ENCODE results near the gene F10. TPM values are rescaled to one million over a fixed set of nuclear protein-coding genes. Genes with fewer than 3 reads are reported as not detected.

The F10 gene
- total and polyA plus RNA-seq, 2 of the 13 experiments (the other 11 are each of a cell fraction or from before 2014, with no cell fraction given) = 58.4 to 237 TPM

GRCh38 chr13:113152984-113153809 is 30.6 kb downstream of the F10 start (continued):
- no peak for TF ChIP-seq GPBP1L1 (CRISPR knock-in tag; IDR thresholded peaks at IDR 0.05)
- no peak; the same call in 1 of the 2 replicates for TF ChIP-seq ZNF776 (CRISPR knock-in tag; IDR thresholded peaks at IDR 0.05)
- TF ChIP-seq PAX8 (CRISPR knock-in tag; IDR thresholded peaks at IDR 0.05; ENCODE audit: borderline replicate concordance) = no peak; the same call in 1 of the 2 replicates
- TF ChIP-seq ZSCAN9 (CRISPR knock-in tag; IDR thresholded peaks at IDR 0.05; ENCODE audit: borderline replicate concordance) = no peak
- no peak for TF ChIP-seq ZNF772 (CRISPR knock-in tag; IDR thresholded peaks at IDR 0.05)
- no peak for TF ChIP-seq ZNF121 (CRISPR knock-in tag; IDR thresholded peaks at IDR 0.05)
- no peak for TF ChIP-seq ZNF703 (CRISPR knock-in tag; IDR thresholded peaks at IDR 0.05; ENCODE audit: borderline replicate concordance)
- TF ChIP-seq ZNF616 (CRISPR knock-in tag; IDR thresholded peaks at IDR 0.05; ENCODE audit: low read depth) = no peak
- no peak for TF ChIP-seq E2F2 (CRISPR knock-in tag; IDR thresholded peaks at IDR 0.05; ENCODE audit: borderline replicate concordance)
- no peak for TF ChIP-seq KDM6A (CRISPR knock-in tag; IDR thresholded peaks at IDR 0.05; ENCODE audit: low read depth)
- TF ChIP-seq ZFAT (CRISPR knock-in tag; conservative IDR thresholded peaks at IDR 0.05) = no peak
- no peak for TF ChIP-seq ZNF207 (IDR thresholded peaks at IDR 0.05; ENCODE audit: borderline replicate concordance)
- TF ChIP-seq TCF12 (IDR thresholded peaks at IDR 0.05) = no peak
- 0 out of 2 replicates have a peak, but pooled peaks have one; percentile 43 for TF ChIP-seq TCF12 (CRISPR knock-in tag; IDR thresholded peaks at IDR 0.05)
- TF ChIP-seq GTF2F1 (IDR thresholded peaks at IDR 0.05; ENCODE audit: low read length) = no peak
- TF ChIP-seq HNRNPUL1 (IDR thresholded peaks at IDR 0.05; ENCODE audit: low read depth, low read length) = no peak
- TF ChIP-seq BRF2 (CRISPR knock-in tag; IDR thresholded peaks at IDR 0.05) = no peak
- TF ChIP-seq PHF5A (CRISPR knock-in tag; IDR thresholded peaks at IDR 0.05; ENCODE audit: low read depth, unreplicated experiment) = no peak
- no peak for TF ChIP-seq ISX (CRISPR knock-in tag; conservative IDR thresholded peaks at IDR 0.05)
- no peak; the same call in 1 of the 2 replicates for TF ChIP-seq ZNF275 (CRISPR knock-in tag; IDR thresholded peaks at IDR 0.05; ENCODE audit: borderline replicate concordance)
- TF ChIP-seq ZNF878 (CRISPR knock-in tag; IDR thresholded peaks at IDR 0.05) = no peak
- TF ChIP-seq ZNF75D (CRISPR knock-in tag; IDR thresholded peaks at IDR 0.05; ENCODE audit: borderline replicate concordance) = no peak
- TF ChIP-seq ARNT (IDR thresholded peaks at IDR 0.05) = no peak
- peak; percentile 18 for TF ChIP-seq CTCF (CRISPR knock-in tag; IDR thresholded peaks at IDR 0.05)
- peak; percentile 83 for TF ChIP-seq ZFY (CRISPR knock-in tag; IDR thresholded peaks at IDR 0.05)
